Amniotic stem cell (primary cell): ENCODE results near the gene CAPN13.

Source experiments
- DNase-seq: peaks from one replicate; lab custom pipeline; 2025; lab: John Stamatoyannopoulos, UW

Gene CAPN13

DNA sequence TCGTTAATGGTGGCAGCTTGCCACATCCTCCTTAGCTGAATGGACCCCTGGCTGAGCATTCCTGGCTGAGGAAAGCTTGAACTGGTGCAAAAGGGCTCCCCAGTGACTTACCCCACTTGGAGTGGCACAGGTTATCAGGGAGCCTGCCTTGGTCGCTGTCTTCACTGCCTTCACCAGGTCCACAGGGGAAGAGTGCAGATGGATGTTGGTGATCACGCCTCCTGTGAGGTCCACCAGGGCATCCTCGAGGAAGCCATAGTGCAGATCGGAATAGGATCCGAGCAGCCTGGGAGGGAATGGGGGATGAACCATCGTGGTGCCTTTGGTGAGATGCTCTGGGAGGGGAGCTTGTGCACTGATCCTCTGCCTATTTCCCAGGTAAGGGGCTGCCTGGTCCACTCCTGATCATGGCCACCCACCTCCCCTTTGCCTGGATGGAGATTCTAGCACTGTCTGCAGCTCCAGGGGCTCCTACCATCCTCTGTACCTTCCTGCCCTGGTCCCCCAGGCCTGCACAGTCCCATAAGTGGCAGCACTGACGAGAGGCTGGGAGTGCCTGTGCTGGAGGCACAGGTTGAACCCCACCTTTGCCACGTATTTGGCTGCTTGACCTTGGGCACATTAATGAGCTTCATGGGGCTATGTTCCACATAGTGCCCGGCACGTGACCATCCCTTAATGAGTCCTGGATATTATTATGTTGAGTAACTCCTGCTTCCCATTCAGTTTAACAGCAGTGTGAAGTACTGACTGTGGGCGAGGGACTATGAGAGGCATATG is 43.0 kb downstream of the CAPN13 start:
- no peak for DNase-seq

GRCh38 chr2:30763151-30763660 is 44.0 kb downstream of the CAPN13 start:
- DNase-seq = no peak

DNA sequence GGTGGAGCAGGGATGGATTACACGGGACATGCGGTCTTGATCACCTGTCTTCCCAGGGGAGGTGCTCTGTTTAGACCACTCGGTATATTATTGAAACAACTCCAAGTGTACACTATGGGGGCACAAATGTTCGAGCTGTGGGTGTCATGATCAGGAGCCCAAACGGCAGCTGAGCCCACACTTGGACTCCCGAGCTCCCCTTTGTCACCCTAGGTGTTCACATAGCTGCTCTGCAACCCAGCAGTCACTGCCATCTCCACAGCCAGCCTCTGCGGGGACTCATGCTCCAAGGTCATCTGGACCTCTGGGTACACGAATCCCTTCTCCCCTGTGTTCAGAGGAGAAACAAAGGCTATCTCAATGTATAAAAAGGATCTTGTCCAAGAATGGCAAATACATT is 46.0 kb downstream of the CAPN13 start:
- no peak for DNase-seq

DNA sequence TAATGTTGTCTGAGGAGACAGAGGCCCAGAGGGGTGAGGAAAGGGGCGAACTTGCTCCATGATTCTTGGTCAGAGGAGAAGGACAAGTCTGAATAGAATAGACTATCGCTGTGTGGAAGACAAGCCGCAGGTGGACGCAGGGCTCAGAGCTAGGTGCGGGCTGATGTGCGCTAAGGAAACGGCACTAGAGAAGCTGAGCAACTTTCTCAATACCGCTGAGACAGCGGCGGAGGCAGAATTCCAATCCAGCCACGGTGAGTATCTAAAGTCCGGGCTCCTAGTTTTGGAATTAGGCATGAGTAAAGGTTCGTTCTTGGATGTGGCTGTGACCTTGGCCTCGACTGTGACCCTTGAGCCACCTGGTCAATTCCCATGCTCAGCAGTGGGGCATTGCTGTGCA is 47.8 kb downstream of the CAPN13 start:
- DNase-seq = no peak

GRCh38 chr2:30758191-30758651 is 49.0 kb downstream of the CAPN13 start:
- no peak for DNase-seq

- no peak for DNase-seq
These were observed 49.5 kb downstream of the CAPN13 start for GRCh38 chr2:30757749-30758148.

DNA sequence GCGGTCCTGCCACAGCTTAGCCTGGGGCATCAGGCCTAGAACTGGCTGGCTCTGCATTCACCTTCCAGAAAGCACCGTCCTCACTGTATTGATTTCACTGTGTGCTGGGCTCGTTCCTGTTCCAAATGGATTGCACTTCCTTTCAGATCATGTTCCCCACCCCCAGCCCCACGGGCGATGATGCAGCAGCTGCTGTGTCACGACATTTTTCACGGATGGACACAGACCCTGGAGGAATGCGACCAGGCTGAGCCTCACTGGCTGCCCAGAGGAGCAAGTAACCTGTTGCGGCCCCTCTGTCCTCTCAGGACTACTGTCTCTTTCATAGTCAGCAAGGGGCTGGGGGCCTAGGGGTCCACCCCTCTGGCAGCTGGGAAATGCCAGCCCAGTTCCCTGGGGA is 50.3 kb downstream of the CAPN13 start:
- DNase-seq = no peak

- DNase-seq = no peak
These were observed 51.1 kb downstream of the CAPN13 start for GRCh38 chr2:30756051-30756719.

DNA sequence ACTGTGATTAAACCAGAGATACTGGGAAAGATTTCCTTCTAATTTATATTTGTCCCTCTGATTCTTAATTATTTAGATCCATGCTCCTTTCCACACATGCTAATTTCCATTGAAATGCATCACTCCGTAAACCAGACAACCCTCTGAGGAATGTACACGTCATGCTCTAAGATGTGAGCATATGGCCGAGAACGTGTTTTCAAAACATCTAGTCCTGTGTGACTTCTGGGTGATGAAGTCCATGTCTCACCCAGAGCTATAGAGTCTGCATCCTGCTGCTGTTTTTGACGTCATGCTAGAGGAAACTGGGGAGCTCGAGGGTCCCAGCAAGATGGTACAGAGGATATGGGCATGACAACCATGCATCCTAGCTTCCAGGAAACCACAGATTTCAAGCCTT is 53.6 kb downstream of the CAPN13 start:
- DNase-seq = no peak

GRCh38 chr2:30752811-30753210 is 54.4 kb downstream of the CAPN13 start:
- no peak for DNase-seq

DNA sequence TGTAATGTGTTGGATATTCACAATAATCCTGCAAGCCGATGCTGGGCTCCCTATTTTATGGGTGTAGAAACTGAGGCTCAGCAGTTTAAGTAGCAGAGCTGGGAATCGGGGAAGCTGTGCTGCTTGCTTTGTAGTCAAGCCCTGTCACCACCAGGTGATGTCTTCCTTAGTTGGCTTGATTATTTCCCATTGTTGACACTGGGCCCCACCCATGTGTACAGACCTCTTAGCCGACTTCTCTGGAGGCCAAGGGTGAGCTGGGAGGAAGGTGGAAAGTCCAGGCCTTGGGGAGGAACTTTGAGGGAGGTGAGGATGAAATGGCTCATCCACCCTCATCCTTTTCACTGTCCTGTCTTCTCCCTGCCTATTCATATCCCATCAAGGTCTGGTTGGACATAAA is 60.0 kb downstream of the CAPN13 start:
- DNase-seq = no peak

- no peak for DNase-seq
These were observed 62.4 kb downstream of the CAPN13 start for GRCh38 chr2:30744823-30745222.

DNA sequence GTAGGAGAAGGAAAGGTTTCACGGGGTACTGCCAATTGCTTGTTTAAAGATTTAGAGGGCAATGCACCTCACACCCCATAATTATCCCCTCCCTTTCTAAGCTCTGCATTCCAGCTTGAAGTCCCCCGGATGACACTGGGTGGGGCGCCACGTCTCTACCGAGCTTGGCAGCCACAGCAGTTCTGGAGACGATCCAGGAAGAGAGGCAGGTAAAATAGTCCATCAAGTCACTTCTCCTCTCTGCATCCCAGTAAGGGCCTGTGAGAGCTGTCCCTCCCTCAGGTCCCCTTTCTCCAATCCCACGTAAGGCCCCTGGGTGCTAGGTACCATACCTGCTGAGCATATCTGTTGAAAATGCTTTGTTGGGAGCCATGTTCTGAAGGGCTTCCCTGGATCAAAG is 65.7 kb downstream of the CAPN13 start:
- DNase-seq = no peak

- no peak for DNase-seq
These were observed 68.9 kb downstream of the CAPN13 start for GRCh38 chr2:30738141-30738911.

- DNase-seq = no peak
These were observed 70.0 kb downstream of the CAPN13 start for GRCh38 chr2:30737326-30737610.

GRCh38 chr2:30736461-30737325 is 70.6 kb downstream of the CAPN13 start:
- DNase-seq = no peak

- no peak for DNase-seq
These were observed 73.2 kb downstream of the CAPN13 start for GRCh38 chr2:30733876-30734520.

- no peak for DNase-seq
These were observed 74.4 kb downstream of the CAPN13 start for GRCh38 chr2:30732876-30733275.

- no peak for DNase-seq
These were observed 74.9 kb downstream of the CAPN13 start for GRCh38 chr2:30732376-30732775.

- DNase-seq = no peak
These were observed 75.5 kb downstream of the CAPN13 start for GRCh38 chr2:30731706-30732105.
